GM10266 (cell line): Measurements from ENCODE around the gene CYTH2.

ENCODE experiments used
- DNase-seq: peaks from one replicate; pipeline ENCODE4 v3.0.0; 2012; ENCODE audit errors: extremely low spot score
- CTCF ChIP-seq: IDR thresholded peaks from 2 replicates; pipeline ENCODE4 v1.5.1; 2012; ENCODE audit warnings: mild to moderate bottlenecking, low read depth; ENCODE audit not compliant: control insufficient read depth, insufficient read depth; ENCODE audit errors: missing control alignments

Gene CYTH2, protein sequence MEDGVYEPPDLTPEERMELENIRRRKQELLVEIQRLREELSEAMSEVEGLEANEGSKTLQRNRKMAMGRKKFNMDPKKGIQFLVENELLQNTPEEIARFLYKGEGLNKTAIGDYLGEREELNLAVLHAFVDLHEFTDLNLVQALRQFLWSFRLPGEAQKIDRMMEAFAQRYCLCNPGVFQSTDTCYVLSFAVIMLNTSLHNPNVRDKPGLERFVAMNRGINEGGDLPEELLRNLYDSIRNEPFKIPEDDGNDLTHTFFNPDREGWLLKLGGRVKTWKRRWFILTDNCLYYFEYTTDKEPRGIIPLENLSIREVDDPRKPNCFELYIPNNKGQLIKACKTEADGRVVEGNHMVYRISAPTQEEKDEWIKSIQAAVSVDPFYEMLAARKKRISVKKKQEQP

DNA sequence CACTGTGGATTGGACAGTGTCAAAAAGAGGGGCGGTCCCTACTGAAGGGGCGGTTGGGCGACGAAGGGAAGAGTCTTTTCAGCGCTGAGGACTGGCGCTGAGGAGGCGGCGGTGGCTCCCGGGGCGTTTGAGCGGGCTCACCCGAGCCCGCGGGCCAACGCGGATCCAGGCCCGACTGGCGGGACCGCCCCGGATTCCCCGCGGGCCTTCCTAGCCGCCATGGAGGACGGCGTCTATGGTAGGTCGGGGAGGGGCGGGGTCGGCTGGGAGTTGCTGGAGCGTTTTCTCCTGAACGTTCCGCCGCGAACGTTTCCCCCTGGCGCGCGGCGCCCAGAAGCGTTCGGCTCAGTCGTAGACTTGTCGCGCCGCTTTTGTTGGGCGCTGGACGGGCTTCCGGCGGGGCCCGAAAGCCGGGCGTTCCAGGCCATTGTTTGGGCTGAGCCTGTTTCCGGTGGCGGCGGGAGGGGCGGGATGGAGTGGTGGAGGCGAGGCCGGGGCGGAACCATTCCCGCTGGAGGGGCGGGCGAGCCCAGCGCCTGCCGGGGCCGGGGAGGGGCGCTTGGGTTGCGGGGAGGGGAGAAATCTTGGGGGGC is at the start of gene CYTH2:
Gene CYTH2, plus strand, starts transcription at position 81 of the 593 bp plus-strand sequence. Its CDS starts 139 bp downstream, at position 220.
- peak; percentile 80 for DNase-seq
- TF ChIP-seq CTCF = no peak

DNA sequence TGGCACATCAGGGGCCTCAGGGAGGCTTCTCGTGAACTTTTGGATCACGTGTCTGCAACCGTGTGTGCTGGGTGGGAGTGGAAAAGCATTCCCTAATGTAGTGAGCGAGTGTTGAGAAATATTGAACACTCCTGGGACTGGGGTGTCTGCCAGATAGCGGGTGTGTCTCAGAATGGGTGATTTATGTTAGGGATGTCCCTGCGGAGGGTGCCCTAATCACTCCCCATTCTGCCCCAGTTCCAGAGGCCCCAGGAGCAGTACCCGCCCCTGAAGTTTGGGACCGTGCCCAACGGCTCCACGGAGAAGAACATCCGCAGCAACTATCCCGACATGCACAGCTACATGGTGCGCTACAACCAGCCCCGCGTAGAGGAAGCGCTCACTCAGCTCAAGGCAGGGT is 47.6 kb upstream of the CYTH2 start:
- no peak for TF ChIP-seq CTCF

GRCh38 chr19:48424694-48425219 is 44.4 kb upstream of the CYTH2 start:
- no peak for TF ChIP-seq CTCF
- peak; percentile 63 for DNase-seq

More for the DNA sequence above, 47.6 kb upstream of the CYTH2 start:
- DNase-seq = no peak

- no peak for DNase-seq
- no peak for TF ChIP-seq CTCF
Measured at GRCh38 chr19:48428670-48429069, 40.5 kb upstream of the CYTH2 start.

DNA sequence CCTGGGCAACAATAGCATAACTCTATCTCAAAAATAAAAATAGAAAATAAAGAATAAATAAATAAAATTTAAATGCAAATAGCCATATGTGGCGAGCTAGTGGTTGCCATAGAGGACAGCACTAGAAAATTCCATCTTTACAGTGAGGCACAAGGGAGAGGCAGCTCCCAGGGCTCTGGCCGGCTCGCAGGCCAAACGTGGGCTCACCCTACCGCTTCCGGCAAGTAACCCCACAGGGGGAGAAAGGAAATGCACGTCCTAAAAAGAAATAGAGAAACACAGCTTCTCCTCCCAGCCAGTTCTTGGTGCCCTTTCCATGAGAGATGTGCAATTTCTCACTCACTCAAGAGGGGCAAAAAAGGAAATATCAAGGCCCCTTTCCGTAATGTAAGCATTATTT is 35.8 kb upstream of the CYTH2 start:
- DNase-seq = no peak
- TF ChIP-seq CTCF = no peak

DNA sequence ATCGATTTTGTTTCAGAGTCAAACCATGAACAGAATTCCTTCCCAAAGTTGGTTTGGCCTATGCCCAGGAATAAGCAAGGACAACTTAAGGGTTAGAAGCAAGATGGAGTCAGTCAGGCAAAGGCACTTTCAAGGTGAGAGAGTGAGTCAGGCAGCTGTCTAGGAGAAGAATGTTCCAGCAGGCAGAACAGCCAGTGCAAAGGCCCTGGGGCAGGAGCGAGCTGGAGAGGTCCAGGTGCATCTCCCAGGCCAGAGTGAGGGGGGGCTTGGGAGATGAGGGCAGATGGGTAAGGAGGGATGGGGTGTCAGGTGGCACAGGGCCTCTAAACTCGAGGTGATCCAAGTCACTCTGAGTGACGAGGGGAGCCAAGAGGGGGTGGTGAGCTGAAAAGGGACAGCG is 32.6 kb upstream of the CYTH2 start:
- no peak for DNase-seq
- TF ChIP-seq CTCF = no peak
